Stimulated activated CD4-positive, alpha-beta T cell treated with anti-CD3 and anti-CD28 coated beads, Interleukin-12 subunit alpha, Interleukin-12 subunit beta, amount 100 ng/mL, for 4 hours (primary cell): Measurements from ENCODE around the gene SPRED2.

Experiments
- DNase-seq: peaks from one replicate; pipeline ENCODE4 v3.0.0-alpha.2; 2020

Gene SPRED2

DNA sequence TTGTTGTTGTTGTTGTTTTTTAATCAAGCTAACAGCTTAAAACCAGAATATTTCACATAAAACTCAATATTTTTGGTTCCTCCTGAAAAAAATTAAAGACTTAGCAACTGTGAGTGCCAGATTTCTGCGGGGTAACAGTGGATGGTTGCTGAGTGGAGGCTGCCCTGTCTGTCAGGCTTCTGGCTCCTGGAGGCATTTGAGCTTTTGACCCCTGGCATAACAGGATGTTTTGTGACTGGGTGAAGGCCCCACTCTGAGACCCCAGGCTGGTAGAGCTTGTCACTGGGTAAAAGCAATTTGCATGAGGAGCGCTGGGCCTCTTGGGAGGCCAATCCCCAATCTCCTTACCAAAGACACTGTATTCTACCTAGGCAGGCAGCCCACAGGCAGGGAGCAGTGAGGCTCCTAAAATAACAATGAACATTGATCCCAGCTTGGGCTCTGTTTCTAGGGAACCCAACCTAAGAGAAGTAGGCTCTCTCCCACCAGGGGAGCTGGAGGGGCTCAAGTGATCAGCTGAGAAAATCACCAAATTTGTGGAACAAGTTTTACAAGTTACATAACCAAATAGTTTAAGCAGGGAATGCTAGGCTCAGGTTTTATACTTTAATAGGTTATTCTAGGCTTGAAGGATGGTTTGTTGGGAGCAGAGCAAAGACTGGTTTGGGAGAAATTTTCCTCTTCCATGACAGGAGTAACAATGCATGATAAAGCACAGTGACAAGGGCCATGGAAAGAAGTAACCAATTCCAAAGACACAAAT lies 5.9 kb upstream of the SPRED2 start:
- no peak for DNase-seq

DNA sequence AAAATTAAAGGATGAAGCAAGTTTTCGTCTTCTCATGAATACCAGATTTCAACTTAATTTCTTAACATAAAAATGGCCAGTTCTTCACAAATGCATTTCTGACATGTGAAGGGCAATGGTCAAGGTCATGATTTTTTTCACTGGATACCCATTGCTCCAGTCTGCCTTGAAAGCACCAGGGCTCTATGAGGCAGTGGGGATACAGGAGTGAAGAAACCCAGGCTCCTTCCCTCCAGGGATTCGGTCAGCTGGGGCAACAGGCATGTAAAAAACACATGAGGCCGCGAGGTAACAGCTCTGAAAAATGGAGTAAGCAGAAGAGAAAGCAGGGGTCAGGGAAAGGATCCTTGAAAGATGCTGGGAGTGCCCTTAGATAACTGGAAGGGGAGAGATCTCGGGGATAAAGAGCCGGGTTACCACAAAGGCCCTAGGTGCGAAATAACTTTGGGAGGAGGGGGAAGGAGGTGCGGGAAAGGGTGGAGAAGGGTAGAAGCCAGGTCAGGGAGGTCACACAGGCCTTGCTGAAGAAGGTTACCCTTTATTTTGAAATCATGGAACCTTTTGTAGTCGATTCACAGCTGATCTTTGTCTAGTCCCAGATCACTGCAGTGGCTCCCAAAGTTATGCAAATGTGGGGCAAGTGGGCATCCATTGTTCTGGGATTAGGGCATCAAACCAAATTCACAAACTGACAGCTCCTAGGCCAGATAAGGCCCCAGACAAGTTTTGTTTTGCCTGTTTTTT lies 5.2 kb upstream of the SPRED2 start:
- DNase-seq: no peak

DNA sequence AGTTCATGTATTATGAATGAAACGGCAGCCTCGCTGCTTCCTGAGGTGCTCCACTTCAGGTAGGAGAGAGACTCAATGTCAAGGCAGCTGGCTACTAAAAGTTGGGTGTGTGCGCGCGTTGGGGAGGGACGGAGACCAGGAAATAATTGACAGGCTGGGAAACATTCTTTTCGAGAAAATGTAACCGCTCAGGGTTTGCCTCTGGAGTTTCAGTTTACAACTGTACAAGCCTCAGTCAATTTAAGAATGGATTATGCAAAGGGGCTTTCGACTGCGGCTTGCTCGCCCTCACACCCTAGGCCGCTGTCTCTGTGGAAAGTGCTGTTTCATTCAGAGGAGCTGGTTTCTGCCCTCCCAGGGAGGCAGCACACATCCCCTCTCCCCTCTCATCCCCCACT lies 4.4 kb upstream of the SPRED2 start:
- DNase-seq: no peak

DNA sequence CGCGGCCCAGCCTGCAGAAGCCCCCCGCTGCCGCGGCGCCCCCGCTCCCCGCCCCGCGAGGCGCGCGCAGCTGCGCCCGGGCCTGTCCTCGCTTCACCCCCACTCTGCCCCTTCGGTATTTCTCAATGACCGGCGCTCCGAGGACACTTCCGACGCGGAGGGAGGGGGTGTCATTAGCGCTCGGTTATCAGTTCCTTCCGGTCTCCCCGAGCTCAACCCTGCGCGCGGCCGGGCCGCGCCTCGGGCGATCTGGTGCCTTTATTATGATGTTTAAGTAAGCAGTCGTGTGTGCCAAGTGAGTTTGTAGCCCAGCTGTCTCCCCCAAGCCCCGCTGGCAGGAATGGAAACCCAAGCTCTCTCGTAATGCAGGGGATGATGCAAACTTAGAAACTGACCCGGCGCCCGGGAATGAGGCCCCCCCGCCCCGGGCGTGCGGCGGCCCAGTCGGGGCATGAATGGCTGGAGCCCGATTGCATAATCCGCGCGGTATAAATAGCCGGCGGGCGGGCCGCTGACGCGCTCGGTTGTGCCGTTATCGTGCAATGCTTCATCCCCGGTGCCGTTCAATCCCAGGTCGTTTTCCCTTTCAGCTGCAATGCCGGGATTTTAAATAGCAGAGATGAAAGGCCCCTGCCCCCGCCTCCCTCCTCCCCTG lies 3.9 kb upstream of the SPRED2 start:
- DNase-seq: peak; percentile 17

DNA sequence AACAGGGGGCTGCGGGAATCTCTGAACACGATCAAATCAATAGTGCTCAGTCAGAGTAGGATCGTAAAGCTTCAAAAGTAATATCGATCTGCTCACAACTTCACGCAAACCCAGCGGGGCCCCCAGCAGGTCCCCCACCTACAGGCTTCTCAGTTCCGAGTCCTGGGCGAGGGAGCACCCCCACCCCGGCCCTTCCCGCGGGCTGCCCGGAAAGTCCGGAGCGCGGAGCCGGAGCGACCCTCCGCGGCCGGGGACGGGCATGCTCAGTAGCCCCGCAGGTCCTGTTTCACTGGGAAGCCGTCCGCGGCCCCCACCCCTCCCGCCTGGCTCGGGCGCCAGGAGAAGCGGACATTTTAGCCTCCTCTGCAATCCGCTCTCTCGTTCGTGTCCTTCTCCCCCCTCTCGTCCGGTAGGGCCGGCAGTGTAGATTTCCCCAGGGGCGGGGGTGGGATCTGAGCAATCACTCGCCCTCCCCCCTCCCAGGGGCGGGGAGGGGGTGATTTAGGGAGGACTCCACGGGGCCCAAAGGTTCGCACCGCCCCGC lies 3.3 kb upstream of the SPRED2 start:
- peak; percentile 47 for DNase-seq

DNA sequence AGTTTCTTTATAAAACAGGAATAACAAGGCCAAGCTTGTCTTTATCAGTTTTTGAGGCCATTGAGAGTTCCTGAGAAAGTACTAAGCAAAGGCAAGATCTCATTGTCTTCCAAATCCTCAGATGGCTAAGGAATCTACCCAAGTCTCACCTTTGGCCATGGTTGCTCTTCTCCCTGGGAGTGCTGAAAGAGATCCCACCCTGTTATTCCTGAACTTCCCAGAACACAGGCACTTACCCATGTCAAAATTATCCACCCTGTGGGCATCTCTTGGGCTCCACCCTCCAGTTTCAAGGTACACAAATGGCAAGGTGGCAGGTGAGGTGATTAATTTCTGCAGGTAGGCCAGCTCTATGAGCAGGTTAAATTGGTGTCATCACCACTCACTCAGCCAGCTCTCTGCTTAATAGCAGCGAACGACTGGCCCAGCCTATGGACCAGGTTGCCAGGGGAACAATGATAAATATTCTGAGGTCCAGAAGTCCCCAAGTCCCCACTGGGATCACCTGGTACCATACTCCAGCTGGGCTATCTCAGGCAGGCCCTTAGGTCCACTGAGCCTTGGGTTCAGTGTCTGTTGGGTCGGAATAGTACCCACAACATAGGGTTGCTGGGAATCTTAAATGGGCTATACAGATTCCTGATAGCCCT lies 2.3 kb upstream of the SPRED2 start:
- DNase-seq: no peak

DNA sequence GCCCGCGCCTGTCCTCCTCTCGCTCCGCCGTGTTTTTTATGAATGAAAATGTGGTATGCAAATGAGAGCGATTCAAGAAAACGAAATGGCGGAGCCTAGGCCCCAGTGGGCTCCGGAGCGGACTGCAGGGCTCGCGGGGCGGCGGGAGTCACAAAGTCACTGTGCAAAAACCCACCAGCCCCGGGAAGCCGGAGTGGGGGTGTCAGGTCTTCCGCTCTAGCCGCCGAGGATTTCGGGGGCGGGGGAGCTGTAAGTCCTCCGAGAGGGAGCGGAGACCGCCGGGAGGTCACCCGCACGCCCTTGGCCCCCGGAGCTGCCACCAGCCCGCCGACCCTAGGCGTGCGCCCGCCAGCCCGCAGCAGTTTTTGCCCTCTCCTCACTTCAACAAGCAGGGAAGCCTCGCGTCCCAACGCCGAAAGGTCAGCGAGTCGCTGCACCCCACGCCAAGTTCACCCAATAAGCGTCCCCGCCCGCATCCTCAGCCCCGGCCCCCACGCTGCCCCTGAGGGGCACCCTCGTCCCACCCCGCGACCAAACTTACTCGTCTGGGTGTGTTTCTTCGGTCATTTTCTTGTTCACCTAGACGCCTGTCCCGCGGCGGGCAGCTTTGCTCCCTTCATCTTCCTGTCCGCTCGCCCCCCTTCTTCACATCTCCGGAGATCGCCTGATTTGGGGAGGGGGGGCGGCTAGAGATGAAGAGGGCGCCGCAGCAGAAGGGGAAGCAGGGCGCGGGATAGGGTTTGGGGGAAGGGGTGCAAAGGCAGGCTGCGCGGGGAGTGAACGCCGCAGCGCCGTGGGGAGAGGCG lies 775 bp downstream of the SPRED2 start:
- DNase-seq: peak; percentile 25

DNA sequence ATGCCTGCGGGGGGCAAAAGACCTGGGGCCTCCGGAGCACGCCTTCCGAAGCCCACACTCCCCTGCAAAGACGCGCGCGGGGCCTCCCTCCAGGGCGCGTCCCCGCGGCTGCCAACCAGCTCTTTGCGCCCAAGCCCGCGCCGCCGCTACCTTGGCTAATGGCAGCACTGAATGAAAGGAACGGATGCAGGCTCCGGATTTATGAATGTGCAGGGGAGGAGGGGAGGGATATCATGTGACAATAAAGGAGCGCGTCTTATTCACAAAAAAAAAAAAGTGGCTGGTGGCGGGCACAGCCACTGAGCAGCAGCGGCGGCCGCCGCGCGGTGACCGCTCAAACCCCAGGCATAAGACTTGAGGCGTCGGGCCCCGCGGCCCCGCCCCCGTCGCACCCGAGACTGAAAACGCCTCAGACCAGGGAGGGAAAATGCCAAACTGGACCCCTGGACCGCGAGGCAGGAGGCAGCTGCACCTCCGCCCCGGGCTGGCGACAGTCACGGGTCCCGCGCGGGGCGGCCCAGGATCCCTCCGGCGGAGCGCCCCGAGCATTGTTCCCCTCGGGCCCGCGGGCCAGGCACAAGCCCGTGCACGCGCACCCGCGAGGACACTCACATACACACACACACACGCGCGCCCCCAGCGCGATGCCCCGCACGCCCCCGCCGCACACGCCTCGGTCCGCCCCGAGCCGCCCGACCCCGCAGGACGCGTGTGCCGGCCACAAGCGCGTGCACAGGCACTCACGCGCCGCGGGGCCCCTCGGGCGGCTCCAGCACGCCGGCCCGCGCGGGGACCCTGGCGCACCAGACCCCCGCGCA lies 1.6 kb downstream of the SPRED2 start:
- DNase-seq: peak; percentile 54

DNA sequence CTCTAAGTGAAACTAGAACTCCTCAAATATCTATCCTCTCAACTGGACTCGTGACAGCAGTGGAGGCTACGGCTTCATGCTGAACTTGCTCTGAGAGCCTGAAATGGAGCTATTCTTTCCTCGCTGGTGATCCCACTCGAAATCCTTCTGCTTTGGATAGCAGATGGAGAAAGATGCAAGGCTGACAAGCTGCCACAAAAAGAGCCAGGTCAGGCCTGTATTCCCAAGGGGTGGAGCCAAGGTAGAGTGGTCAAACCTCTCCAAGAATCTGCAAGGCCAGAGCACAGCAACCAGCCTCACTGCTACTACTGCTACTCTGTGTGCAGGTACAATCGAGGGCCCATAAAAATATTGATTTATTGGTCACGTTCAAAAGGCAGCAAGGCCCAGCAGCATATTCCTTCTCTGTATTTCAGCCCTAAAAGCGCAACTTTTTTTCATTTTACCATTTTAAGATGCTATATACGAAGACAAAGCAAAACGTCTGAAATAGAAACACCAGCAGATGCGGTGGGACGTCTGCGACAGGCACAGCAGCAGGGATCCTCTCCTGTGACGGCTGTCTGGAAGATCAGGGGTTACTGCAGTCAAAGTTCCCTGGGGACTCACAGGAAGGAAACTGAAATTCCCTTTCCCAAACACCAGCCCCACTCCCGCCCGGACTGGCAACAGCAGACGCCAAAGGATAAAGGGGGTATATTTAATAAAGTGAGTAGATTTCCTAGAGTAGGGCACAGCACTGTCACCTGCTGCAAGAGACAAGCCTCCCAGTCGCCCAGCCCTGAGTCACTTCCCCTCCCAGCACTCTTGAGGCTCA lies 2.4 kb downstream of the SPRED2 start:
- DNase-seq: no peak

DNA sequence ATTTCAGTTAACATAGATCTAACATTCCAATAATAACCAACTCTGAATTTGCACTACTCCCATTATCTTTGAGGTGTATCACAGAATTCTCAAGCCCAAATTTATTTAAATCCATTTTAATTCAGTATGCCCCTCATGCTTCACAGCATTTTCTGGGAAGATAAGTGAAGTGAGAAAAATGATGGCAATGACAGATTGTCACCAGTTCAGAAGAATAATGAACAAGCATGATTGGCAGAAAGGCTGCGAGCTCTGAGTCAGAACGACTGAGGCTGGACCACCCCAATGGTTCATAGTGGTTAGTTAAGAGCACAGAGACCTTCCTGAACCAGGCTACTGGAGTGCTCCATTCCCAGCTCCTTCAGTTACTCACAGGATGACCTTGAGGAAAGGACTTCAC lies 4.9 kb downstream of the SPRED2 start:
- no peak for DNase-seq

DNA sequence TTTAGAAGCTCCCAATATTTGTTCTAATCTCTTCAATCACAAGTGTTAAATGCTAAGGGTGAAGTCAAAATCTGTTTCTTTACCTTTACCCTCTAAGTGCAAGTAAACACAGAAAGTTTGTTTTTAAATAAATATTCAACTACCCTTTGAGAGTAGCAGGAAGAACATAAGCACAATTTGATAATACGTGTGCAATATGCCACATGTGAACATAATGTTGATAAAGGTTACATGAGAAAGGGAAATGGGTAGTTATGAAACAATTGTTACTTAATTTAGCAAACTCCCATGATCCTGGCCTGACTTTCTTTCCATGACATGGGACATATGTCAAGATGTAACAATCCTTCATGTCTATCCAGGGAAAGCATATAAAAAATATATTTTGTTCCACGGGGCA lies 7.1 kb downstream of the SPRED2 start:
- DNase-seq: no peak

DNA sequence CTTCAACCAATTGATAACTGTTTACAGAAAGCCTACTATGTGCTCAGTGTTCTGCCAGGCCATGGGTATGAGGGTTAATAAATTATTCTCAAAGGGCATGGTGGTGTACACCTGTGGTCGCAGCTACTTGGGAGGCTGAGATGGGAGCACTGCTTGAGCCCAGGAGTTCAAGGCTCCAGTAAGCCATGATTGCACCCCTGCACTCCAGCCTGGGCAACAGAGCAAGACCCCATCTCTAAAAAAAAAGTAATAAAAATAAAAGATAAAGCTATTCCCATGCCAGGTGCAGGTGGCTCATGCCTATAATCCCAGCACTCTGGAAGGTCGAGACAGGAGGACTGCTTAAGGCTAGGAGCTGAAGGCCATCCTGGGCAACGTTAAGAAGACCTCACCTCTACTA lies 8.0 kb downstream of the SPRED2 start:
- no peak for DNase-seq

DNA sequence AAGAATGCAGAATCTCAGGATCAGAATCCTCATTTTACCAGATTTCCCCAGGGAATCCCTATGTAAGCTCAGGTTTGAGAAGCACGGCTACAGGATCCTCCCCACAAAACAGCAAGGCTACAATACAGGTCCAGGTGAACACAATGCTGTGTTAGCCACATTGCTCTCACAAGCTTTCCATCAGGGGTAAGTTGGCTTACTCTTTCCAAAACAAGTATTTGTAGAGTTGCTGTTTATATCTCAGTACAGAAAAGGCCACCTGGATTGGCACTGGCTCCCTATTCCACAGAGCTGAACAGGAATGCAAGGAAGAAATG lies 11.0 kb downstream of the SPRED2 start:
- no peak for DNase-seq

DNA sequence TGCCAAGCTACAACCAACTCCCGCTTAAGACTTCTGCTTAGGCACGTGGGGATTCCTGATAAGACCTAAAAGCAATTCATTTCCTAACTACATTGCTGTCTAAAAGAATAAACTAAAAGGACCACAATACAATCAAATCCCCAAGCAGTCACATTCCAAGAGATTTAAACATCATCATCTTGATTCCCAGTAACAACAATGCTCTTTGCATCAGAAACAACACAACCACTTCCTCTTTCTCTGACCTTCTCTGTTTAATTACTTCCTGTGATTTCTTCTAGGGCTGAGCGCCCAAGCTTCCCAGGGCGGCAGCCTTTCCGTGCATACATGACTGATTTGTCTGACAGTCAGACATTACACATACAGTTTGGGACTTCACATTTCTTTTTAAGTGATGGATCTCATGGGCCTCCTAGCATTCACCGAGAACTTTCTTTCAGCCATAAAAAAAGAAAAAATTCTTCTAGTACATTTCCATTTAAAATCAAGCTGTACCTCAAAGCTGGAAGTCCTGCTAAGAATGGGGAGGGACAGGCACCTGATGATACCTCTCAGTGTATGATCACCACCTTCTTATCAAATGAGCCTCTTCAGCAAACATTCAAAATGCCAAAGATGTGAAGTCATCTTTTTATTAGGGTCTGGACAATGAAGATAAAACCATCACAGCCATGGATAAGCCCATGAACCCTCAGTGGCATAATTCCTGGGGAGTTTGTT lies 11.5 kb downstream of the SPRED2 start:
- no peak for DNase-seq

DNA sequence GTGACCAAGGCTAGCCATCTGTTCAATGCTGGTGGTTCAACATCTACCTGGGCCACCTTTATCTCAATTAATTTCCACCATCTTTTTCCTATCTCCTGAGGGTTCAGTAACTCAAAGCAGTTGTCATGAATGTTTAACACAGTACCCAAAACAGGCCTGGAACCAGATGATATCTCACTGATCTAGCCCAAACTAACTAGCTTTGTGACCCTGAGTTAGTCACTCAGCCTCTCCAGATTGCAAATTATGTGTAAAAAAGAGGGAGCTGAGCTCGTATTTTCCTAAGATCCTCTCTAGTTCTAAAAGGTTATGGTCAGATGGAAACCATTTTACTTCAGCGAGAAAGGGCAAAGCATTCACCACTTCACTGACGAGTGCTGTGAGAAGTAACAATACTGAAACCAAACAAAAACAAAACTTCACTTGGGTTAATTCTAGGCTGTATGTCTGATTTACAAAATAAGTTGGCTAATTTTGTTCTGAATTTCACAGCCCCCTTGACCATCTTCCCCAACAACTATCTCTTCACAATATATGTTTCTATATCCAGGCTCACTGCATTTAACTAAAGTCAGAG lies 14.8 kb downstream of the SPRED2 start:
- DNase-seq: no peak

DNA sequence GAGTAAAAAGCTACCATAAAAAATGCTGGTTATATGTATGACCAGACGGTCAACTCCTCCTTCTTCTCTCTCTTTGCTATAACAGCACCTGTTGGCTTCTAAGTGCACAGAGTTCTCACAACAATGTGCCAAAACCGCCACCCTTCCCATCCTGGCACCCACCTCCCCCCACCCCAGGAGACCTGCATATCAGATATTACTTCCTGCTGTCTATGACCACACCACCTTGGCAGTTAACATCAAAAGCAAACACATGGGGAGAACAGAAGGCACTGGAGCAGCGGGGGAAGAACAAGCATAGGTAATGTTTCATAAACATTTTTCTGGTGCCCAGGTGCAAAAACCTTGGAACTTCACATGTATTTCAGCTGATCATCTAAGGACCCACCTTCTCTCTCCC lies 15.5 kb downstream of the SPRED2 start:
- no peak for DNase-seq

DNA sequence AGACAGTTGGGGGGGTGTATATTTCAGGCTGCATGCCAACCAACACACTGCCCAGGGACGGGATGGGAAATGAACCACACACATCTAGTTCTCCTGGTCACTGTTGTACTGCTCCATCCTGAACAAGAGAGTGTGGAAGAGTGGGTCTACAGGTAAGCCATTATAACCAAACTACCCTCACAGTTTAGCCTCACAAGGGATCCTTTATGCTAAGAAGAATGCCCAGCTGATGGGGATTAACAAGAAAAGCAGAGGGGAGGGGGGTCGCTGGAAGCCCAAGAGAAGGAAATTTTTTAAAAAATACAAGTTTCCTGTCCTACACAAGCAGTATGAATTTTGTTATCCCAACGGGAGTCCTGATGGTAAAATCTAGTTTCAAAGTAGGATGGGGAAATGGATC lies 16.1 kb downstream of the SPRED2 start:
- no peak for DNase-seq

DNA sequence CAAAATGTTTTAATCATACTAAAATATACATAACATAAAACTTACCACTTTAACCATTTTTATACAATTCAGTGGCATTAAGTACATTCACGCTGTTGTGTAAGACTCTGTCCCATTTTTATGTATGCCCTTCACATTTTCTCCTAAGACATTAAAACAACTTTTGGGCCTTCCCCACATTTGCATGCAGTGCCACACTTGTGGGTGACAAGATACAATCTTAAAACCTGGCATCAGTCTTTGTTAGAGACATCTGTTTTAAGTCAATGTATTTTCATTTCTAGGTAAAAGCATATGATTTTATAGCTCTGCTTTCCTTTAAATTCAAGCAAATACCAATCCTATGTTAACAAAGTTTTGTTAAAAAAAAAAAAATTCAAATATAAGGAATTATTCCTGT lies 17.3 kb downstream of the SPRED2 start:
- no peak for DNase-seq

DNA sequence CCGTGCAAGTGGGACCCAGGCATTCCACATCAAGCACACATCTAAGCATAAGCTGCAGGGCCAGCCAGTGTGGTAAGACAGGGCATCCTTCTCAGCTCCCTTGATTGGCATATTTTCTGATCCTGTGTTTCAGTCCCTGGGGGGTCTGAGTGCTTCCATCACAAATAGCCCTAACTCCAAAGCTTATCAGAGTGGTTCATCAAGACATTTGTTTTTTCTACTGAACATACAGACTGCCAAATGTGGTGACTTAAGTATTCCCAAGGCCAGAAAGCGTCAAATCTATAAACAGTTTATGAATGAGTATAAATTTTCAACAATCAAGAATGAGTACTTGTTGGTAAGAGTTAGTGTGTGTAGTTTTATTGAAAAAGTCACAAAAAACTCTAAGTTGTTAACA lies 18.8 kb downstream of the SPRED2 start:
- DNase-seq: no peak

DNA sequence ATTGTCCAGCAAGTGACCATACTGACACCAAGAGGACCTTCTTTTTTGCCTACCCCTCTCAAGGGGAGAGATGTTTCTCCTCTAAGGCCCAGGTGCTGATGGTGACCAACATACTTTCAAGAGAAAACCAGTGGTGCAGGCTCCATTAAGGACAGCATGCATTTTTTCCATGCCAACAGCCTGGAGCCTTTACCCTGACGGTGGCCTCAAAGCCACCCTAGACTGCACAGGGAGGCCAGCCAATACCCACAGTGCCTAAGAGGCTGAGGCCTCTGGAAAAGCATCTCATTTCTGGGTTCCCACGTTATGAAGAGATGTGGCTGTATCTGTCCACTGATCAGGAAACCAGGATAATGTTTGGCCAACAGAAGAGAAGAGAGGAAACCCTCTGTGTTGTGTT lies 19.3 kb downstream of the SPRED2 start:
- no peak for DNase-seq
